Fibroblast of lung (primary cell): ENCODE measurements around the gene GLG1.

Experiments
- EZH2 ChIP-seq: IDR thresholded peaks from 2 replicates; pipeline ENCODE4 v1.5.1; 2012; ENCODE audit warnings: low read length, control low read depth, mild to moderate bottlenecking; ENCODE audit errors: missing control alignments
- TF ChIP-seq, protein P1 (sequence below), 2 donors: IDR thresholded peaks in 1 of 2; conservative IDR thresholded peaks in 1 of 2; 1 replicate in 1 of 2; 2 replicates in 1 of 2; pipeline ENCODE4 v1.5.1; 2011 to 2012; ENCODE audit warnings: low read length in 2 of 2, control low read depth in 1 of 2, inconsistent platforms in 1 of 2, low read depth in 1 of 2, mild to moderate bottlenecking in 1 of 2

DNA sequence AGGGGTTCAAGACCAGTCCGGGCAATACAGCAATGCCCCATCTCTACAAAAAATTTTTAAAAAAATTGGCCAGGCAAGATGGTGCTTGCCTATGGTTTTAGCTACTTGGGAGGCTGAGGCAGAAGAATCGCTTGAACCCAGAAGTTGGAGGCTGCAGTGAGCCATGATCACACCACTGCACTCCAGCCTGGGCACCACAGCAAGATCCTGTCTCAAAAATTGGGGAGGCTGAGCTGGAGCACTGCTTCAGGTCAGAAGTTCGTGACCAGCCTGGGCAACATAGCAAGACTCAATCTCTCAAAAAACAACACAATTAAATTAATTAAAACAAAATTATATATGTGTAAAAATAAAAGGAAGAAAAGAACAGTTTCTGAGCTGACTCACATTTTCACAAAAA, 110.9 kb downstream of the GLG1 start:
- no peak for TF ChIP-seq EZH2
- TF ChIP-seq, protein P1, sequence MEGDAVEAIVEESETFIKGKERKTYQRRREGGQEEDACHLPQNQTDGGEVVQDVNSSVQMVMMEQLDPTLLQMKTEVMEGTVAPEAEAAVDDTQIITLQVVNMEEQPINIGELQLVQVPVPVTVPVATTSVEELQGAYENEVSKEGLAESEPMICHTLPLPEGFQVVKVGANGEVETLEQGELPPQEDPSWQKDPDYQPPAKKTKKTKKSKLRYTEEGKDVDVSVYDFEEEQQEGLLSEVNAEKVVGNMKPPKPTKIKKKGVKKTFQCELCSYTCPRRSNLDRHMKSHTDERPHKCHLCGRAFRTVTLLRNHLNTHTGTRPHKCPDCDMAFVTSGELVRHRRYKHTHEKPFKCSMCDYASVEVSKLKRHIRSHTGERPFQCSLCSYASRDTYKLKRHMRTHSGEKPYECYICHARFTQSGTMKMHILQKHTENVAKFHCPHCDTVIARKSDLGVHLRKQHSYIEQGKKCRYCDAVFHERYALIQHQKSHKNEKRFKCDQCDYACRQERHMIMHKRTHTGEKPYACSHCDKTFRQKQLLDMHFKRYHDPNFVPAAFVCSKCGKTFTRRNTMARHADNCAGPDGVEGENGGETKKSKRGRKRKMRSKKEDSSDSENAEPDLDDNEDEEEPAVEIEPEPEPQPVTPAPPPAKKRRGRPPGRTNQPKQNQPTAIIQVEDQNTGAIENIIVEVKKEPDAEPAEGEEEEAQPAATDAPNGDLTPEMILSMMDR (conservative IDR thresholded peaks at IDR 0.05 in 1 of 2, IDR thresholded peaks at IDR 0.05 in 1 of 2; ENCODE audit: low read depth in 1 of 2, low read length in 2 of 2), result no peak
